Activated naive CD4-positive, alpha-beta T cell treated with anti-CD3 and anti-CD28 coated beads, Interleukin-2, amount 10 ng/mL, durations not matched to agents 7 days and 5 days (primary cell): ENCODE measurements around the gene NOSTRIN.

Experiments used
- CTCF ChIA-PET: fragments of 350-600 bp; sonication (Branson Sonifier 250); formaldehyde crosslinking; loops from one replicate; lab custom pipeline; 2021; ENCODE audit warnings: antibody characterized with exemption; lab: Charles Lee
- DNase-seq: peaks from one replicate; pipeline ENCODE4 v3.0.0-alpha.2; 2020
- H3K27ac Mint-ChIP-seq: one replicate; pipeline ENCODE4 v1.8.0; 2021; ENCODE audit warnings: mild to moderate bottlenecking, moderate library complexity, mixed read lengths
- H3K27me3 Mint-ChIP-seq: one replicate; pipeline ENCODE4 v1.8.0; 2021; ENCODE audit warnings: mild to moderate bottlenecking, mixed read lengths
- H3K36me3 Mint-ChIP-seq: one replicate; pipeline ENCODE4 v1.8.0; 2021; ENCODE audit warnings: mixed read lengths
- H3K4me1 Mint-ChIP-seq: one replicate; pipeline ENCODE4 v1.8.0; 2021; ENCODE audit warnings: mixed read lengths
- H3K4me3 Mint-ChIP-seq: one replicate; pipeline ENCODE4 v1.8.0; 2021; ENCODE audit warnings: mild to moderate bottlenecking, moderate library complexity, mixed read lengths
- H3K9me3 Mint-ChIP-seq: one replicate; pipeline ENCODE4 v1.8.0; 2021; ENCODE audit warnings: mixed read lengths

Gene NOSTRIN

DNA sequence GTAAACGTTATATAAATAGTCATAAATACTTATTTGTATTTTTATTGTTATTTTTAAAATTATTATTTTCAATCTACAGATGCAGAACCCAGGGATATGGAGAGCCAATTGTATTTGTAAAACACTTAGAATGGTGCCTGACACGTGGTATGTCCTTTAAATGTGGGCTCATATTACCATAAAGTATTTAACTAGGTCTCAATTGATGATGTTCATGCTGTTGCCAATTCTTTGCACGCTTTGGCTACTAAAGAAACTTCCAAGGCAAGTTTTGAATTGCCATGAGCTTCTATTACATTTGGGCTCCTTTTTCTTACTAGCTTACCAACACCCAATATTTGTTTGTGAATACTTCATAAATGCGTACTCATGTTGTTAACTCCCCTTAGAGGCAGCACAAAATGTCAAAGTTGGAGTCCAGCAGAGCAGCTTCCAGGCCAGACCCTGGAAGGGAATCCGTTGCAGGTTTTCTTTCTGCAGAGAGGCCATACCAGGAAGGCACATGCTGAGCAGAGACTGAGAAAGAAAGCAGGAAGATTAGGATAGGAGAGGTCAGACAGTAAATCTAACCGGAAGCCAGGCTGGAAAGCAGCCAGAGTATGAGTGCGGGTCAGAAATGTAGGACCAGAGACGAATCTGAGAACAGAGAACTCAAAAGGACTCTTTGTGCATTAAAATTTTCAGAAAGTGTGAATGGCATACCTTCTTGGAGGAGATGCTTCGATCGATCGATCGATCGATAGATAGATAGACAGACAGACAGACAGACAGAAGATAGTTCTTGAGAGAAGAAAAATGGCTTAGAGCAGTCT lies 4.2 kb upstream of the NOSTRIN start:
- no peak for DNase-seq
- H3K4me3 Mint-ChIP-seq = no peak overlapping the region
- CTCF ChIA-PET = interaction anchor here (0.6 to 1.1 kb wide), 2 partner anchors 122 to 450 kb away, joined by 3 to 4 read pairs; no protein-coding TSS in a partner anchor
- no peaks in the 10 kb centered on the region for H3K27me3 Mint-ChIP-seq
- H3K27ac Mint-ChIP-seq = no peak overlapping the region
- no peaks in the 10 kb centered on the region for H3K9me3 Mint-ChIP-seq
- H3K4me1 Mint-ChIP-seq = peaks cover 20% of the 10 kb centered on the region
- no peaks in the 10 kb centered on the region for H3K36me3 Mint-ChIP-seq

- H3K4me1 Mint-ChIP-seq = peaks cover 24% of the 10 kb centered on the region
- no peak overlapping the region for H3K4me3 Mint-ChIP-seq
- CTCF ChIA-PET = interaction anchor here (0.6 kb wide), 1 partner anchor 121 kb away, joined by 3 read pairs; no protein-coding TSS in a partner anchor
- no peak for DNase-seq
- H3K27ac Mint-ChIP-seq = no peak overlapping the region
- H3K36me3 Mint-ChIP-seq = no peaks in the 10 kb centered on the region
- H3K9me3 Mint-ChIP-seq = no peaks in the 10 kb centered on the region
- H3K27me3 Mint-ChIP-seq = no peaks in the 10 kb centered on the region
These were observed 3.5 kb upstream of the NOSTRIN start for GRCh38 chr2:168798888-168799410.

GRCh38 chr2:168801471-168801870 lies 966 bp upstream of the NOSTRIN start:
- CTCF ChIA-PET = interaction anchor here (0.6 to 2.0 kb wide), 2 partner anchors 455 to 499 kb away, joined by 3 to 4 read pairs; no protein-coding TSS in a partner anchor
- Mint-ChIP-seq H3K27ac (peak overlapping the region; percentile 28), H3K4me1 (peaks cover 24% of the 10 kb centered on the region), H3K4me3 (no peak overlapping the region), H3K27me3 (peaks cover 6% of the 10 kb centered on the region), H3K9me3 (no peaks in the 10 kb centered on the region), H3K36me3 (no peaks in the 10 kb centered on the region)
- DNase-seq = no peak

- Mint-ChIP-seq H3K4me3 (no peak overlapping the region), H3K36me3 (no peaks in the 10 kb centered on the region), H3K4me1 (peaks cover 24% of the 10 kb centered on the region), H3K9me3 (no peaks in the 10 kb centered on the region), H3K27ac (peak overlapping the region; percentile 69), H3K27me3 (peaks cover 6% of the 10 kb centered on the region)
- DNase-seq = no peak
- CTCF ChIA-PET = interaction anchor here (1.3 to 2.0 kb wide), 2 partner anchors 29 to 457 kb away, joined by 3 to 4 read pairs; no protein-coding TSS in a partner anchor
These were observed 655 bp downstream of the NOSTRIN start for GRCh38 chr2:168802859-168803725.

- peaks cover 6% of the 10 kb centered on the region for H3K27me3 Mint-ChIP-seq
- no peak for DNase-seq
- CTCF ChIA-PET = interaction anchor here (1.0 to 1.2 kb wide), 2 partner anchors 11 to 36 kb away, joined by 3 read pairs; no protein-coding TSS in a partner anchor
- no peaks in the 10 kb centered on the region for H3K9me3 Mint-ChIP-seq
- H3K27ac Mint-ChIP-seq = no peak overlapping the region
- no peaks in the 10 kb centered on the region for H3K36me3 Mint-ChIP-seq
- H3K4me3 Mint-ChIP-seq = no peak overlapping the region
- H3K4me1 Mint-ChIP-seq = peaks cover 24% of the 10 kb centered on the region
These were observed 1.8 kb downstream of the NOSTRIN start for GRCh38 chr2:168804214-168804613.

- CTCF ChIA-PET = no interaction called here
- DNase-seq = no peak
- Mint-ChIP-seq H3K4me3 (no peak overlapping the region), H3K4me1 (peaks cover 24% of the 10 kb centered on the region), H3K36me3 (no peaks in the 10 kb centered on the region), H3K9me3 (no peaks in the 10 kb centered on the region), H3K27ac (no peak overlapping the region), H3K27me3 (peaks cover 6% of the 10 kb centered on the region)
These were observed 3.2 kb downstream of the NOSTRIN start for GRCh38 chr2:168805615-168806014.

DNA sequence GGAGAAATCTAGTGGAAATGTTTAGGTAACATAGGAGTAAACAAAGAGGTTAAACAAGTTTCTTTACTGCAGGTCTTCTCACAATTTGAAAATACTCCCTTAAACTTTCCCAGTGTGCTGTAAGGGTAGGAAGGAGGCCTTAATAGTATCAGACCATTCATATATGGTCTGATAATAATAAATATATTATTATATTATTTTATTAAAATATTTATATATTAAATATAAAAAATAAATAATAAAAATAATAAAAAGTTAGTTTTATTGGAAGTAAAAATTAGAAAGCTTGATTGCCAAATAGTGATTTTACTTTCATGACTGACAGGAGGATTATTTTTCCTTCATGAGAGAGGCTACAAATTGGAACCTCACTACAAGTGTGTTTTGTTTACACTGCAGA lies 7.1 kb downstream of the NOSTRIN start:
- H3K4me3 Mint-ChIP-seq = no peak overlapping the region
- no peaks in the 10 kb centered on the region for H3K36me3 Mint-ChIP-seq
- no peak for DNase-seq
- H3K27me3 Mint-ChIP-seq = peaks cover 6% of the 10 kb centered on the region
- no peaks in the 10 kb centered on the region for H3K9me3 Mint-ChIP-seq
- CTCF ChIA-PET = no interaction called here
- H3K4me1 Mint-ChIP-seq = no peaks in the 10 kb centered on the region
- H3K27ac Mint-ChIP-seq = no peak overlapping the region

GRCh38 chr2:168810235-168810634 lies 7.8 kb downstream of the NOSTRIN start:
- Mint-ChIP-seq H3K27me3 (peaks cover 6% of the 10 kb centered on the region), H3K27ac (no peak overlapping the region)

GRCh38 chr2:168811696-168812095 lies 9.3 kb downstream of the NOSTRIN start:
- no peak overlapping the region for H3K4me3 Mint-ChIP-seq
- CTCF ChIA-PET = interaction anchor here (1.5 kb wide), 1 partner anchor 37 kb away, joined by 3 read pairs; no protein-coding TSS in a partner anchor
- H3K36me3 Mint-ChIP-seq = no peaks in the 10 kb centered on the region
- DNase-seq = no peak
- no peaks in the 10 kb centered on the region for H3K27me3 Mint-ChIP-seq
- H3K27ac Mint-ChIP-seq = no peak overlapping the region
- no peaks in the 10 kb centered on the region for H3K4me1 Mint-ChIP-seq
- H3K9me3 Mint-ChIP-seq = no peaks in the 10 kb centered on the region

More at GRCh38 chr2:168810235-168810634, 7.8 kb downstream of the NOSTRIN start:
- Mint-ChIP-seq H3K4me3 (no peak overlapping the region), H3K9me3 (no peaks in the 10 kb centered on the region), H3K36me3 (no peaks in the 10 kb centered on the region), H3K4me1 (no peaks in the 10 kb centered on the region)
- DNase-seq = no peak
- CTCF ChIA-PET = no interaction called here

GRCh38 chr2:168814046-168814445 lies 11.6 kb downstream of the NOSTRIN start:
- no peak for DNase-seq
- H3K36me3 Mint-ChIP-seq = no peaks in the 10 kb centered on the region
- no peak overlapping the region for H3K4me3 Mint-ChIP-seq
- no peaks in the 10 kb centered on the region for H3K9me3 Mint-ChIP-seq
- H3K27me3 Mint-ChIP-seq = peaks cover 4% of the 10 kb centered on the region
- H3K27ac Mint-ChIP-seq = no peak overlapping the region
- CTCF ChIA-PET = interaction anchor here (0.6 kb wide), 1 partner anchor 107 kb away, joined by 3 read pairs; no protein-coding TSS in a partner anchor
- H3K4me1 Mint-ChIP-seq = no peaks in the 10 kb centered on the region

DNA sequence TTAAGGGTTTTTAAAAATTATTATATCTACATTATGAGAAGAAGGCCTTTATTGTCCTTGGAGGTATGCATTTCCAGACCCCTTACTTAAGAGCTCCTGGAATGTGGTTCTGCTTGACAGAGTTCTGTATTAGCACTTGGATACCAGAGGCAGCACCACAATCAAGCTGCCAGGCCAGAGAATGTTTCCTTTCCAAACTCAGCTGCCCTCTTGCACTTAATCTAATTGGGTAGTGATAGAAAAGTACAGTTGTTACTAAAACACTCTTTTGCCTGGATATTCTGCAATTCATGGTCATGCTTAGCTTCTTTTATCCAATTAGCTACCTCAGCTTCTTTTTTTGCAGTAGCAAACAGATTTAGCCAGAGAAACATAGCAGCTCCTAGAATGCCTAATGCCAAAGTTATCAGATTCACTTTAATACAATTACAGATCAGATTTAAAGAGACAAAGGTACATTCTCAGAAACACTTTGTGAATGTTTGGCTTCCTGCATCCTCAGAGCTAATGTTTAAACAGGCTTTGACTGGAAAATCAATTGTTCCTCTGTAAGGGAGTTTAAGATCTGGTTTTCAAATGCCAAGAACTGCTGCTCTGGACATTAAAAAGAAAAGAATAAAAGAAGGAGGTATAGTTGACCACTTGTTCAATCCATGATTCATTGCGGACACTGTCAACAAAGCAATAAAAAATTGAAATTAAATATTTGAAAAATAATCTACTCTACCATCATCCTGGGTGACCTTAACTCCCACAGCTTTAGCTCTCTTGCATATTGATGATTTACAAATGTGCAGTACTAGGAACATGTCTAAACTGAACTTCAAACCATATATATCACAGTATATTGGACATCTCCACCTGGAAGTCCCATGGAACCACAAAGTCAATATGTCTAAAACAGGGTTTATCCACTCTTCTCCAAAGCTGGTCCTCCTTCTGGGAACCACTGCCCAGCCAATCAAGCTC lies 12.8 kb downstream of the NOSTRIN start:
- H3K9me3 Mint-ChIP-seq = no peaks in the 10 kb centered on the region
- H3K4me1 Mint-ChIP-seq = no peaks in the 10 kb centered on the region
- DNase-seq = no peak
- CTCF ChIA-PET = interaction anchor here (0.6 to 0.8 kb wide), 2 partner anchors 11 to 31 kb away, joined by 3 read pairs; no protein-coding TSS in a partner anchor
- no peak overlapping the region for H3K4me3 Mint-ChIP-seq
- H3K27me3 Mint-ChIP-seq = peaks cover 9% of the 10 kb centered on the region
- no peaks in the 10 kb centered on the region for H3K36me3 Mint-ChIP-seq
- H3K27ac Mint-ChIP-seq = no peak overlapping the region

DNA sequence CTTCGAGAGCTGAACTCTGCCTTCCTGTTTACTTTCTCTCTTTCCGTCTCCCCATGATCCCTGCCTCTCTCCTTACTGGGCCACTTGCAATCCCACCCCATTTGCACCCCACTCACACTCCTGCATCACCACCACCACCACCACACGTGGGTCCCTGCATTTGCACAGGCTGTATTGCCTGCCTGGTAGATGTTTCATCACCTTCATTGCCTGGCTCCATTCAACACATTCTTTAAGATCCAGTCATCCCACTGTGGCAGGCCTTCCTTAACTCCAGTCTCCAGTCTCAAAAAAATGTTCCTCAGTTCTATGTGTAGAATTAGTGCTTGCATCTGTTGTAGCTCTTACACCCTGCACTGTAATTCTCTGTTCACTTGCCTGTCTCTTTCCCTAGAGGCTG lies 13.9 kb downstream of the NOSTRIN start:
- no peak overlapping the region for H3K4me3 Mint-ChIP-seq
- CTCF ChIA-PET = no interaction called here

More for the DNA sequence above, 13.9 kb downstream of the NOSTRIN start:
- Mint-ChIP-seq H3K27ac (no peak overlapping the region), H3K4me1 (no peaks in the 10 kb centered on the region), H3K27me3 (peaks cover 9% of the 10 kb centered on the region), H3K9me3 (no peaks in the 10 kb centered on the region), H3K36me3 (no peaks in the 10 kb centered on the region)
- no peak for DNase-seq
